GM23248 (cell line): ENCODE results near the gene ASNS.
"Not testable (repeated sequence)": the region's sequence is repeated elsewhere in the genome, so short reads cannot be mapped to it uniquely, and the experiment has no call there.

Experiments used
- EZH2 ChIP-seq: fragments of 200-600 bp; sonication (generic); IDR thresholded peaks from 2 replicates; pipeline ENCODE4 v1.6.1; 2018; ENCODE audit warnings: antibody characterized with exemption, mild to moderate bottlenecking; ENCODE audit not compliant: insufficient read depth, poor library complexity, severe bottlenecking
- EZH2phosphoT487 ChIP-seq: fragments of 200-600 bp; sonication (generic); IDR thresholded peaks from 2 replicates; pipeline ENCODE4 v1.6.1; 2018; ENCODE audit warnings: antibody characterized with exemption, moderate library complexity, mild to moderate bottlenecking, low read depth; ENCODE audit not compliant: insufficient read depth

GRCh38 chr7:97915267-97915666 lies 43.1 kb upstream of the ASNS start:
- TF ChIP-seq EZH2, EZH2phosphoT487: not testable (repeated sequence)
